MM.1S (cell line): ENCODE results near the gene GALNT9.

Source experiments
- EZH2phosphoT487 ChIP-seq: fragments of 300-600 bp; sonication (generic); IDR thresholded peaks from 2 replicates; pipeline ENCODE4 v1.6.1; 2018; ENCODE audit warnings: antibody characterized with exemption, low read length
- TF ChIP-seq, protein P1 (sequence below): fragments of 300-600 bp; sonication (generic); IDR thresholded peaks from 2 replicates; pipeline ENCODE4 v1.5.1; 2016; ENCODE audit warnings: antibody characterized with exemption, low read length, mixed read lengths

DNA sequence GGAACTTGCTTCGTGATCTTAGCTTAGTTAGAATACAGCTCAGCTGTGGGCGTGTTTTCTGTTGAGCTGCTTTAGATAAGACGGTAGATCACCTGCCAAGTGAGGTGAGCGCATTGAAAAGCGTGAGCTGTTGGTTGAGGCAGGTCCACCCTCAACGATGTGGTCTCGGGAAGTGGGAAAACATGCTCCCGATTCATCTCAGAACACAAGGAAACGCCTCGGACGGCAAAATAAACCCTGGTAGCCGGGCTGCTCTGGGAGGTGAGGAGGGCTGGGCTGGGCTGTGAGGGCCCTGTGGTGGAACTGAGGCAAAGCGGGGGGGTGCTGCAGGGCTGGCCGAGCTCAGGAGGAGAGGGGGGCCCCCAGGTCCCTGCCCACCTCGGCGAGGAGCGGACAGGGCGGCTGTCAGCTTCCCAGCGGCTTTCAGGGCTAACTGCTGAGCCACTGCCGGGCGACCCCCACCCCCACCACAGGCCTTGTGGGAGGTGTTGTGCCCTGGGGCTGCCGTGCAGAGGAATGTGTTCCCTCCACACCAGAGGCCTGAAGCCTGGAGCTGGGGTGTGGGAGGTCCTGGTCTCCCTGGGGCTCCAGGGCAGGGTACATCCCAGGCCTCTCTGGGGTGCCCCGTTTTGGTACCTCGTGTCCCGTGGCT is 154.4 kb downstream of the GALNT9 start:
- TF ChIP-seq EZH2phosphoT487: no peak
- TF ChIP-seq, protein P1, sequence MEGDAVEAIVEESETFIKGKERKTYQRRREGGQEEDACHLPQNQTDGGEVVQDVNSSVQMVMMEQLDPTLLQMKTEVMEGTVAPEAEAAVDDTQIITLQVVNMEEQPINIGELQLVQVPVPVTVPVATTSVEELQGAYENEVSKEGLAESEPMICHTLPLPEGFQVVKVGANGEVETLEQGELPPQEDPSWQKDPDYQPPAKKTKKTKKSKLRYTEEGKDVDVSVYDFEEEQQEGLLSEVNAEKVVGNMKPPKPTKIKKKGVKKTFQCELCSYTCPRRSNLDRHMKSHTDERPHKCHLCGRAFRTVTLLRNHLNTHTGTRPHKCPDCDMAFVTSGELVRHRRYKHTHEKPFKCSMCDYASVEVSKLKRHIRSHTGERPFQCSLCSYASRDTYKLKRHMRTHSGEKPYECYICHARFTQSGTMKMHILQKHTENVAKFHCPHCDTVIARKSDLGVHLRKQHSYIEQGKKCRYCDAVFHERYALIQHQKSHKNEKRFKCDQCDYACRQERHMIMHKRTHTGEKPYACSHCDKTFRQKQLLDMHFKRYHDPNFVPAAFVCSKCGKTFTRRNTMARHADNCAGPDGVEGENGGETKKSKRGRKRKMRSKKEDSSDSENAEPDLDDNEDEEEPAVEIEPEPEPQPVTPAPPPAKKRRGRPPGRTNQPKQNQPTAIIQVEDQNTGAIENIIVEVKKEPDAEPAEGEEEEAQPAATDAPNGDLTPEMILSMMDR: no peak
